Lower leg skin (tissue), 4 donors: Measurements from ENCODE around the gene TUFM. TPM values are rescaled to one million over a fixed set of nuclear protein-coding genes. Genes with fewer than 3 reads are reported as not detected.
"Not testable (repeated sequence)": the region's sequence is repeated elsewhere in the genome, so short reads cannot be mapped to it uniquely, and the experiment has no call there.

ENCODE experiments used
- DNase-seq, 2 donors: peaks; one replicate each; pipeline ENCODE4 v3.0.0-alpha.2; 2019; ENCODE audit warnings: low spot score in 2 of 2
- H3K4me3 ChIP-seq: fragments of 200-600 bp; sonication (generic); 2 replicates; pipeline ENCODE4 v1.5.1; 2017; ENCODE audit warnings: mild to moderate bottlenecking, low read depth; ENCODE audit not compliant: poor library complexity, severe bottlenecking
- CTCF ChIP-seq, 3 donors: fragments of 450-650 bp; IDR thresholded peaks; one replicate each; pipeline ENCODE4 v1.5.1; 2016; ENCODE audit warnings: antibody characterized with exemption in 3 of 3, mild to moderate bottlenecking in 3 of 3, moderate library complexity in 2 of 3
- POLR2A ChIP-seq, 2 donors: fragments of 450-650 bp; IDR thresholded peaks; one replicate each; pipeline ENCODE4 v1.6.1; 2016 to 2017; ENCODE audit warnings: antibody characterized with exemption in 2 of 2, mild to moderate bottlenecking in 1 of 2, moderate library complexity in 1 of 2
- WGBS, 2 donors: methylation state at CpG; one replicate each; pipeline ENCODE4 v1.1.5; 2018; 5-methylcytosine and 5-hydroxymethylcytosine counted together
- intact Hi-C: fragments of 100-400 bp; cut with DNase I; formaldehyde crosslinking; loops from one replicate; pipeline ENCODE4 v1.15.0; 2023; ENCODE audit warnings: low total_unique reads
- total RNA-seq, 4 donors: library from RNA; depleted of rRNA; stranded (reverse); fragments of >200 nt; gene quantifications; one replicate each; pipeline ENCODE4 v1.1.0, GENCODE V29; 2016

TUFM gene
- total RNA-seq, 4 donors from 2014 or later, result 103 to 121 (median 110) TPM

GRCh38 chr16:28869201-28869600 lies 23.1 kb upstream of the TUFM start:
- 92 to 94% methylated on average over 11 of the region's 11 CpGs for WGBS, 2 donors
- no peak for TF ChIP-seq CTCF (IDR thresholded peaks at IDR 0.05)
- no peak for TF ChIP-seq POLR2A (IDR thresholded peaks at IDR 0.05)
- DNase-seq, result no peak
- intact Hi-C loops, result no loop called here
- no peak overlapping the region for H3K4me3 ChIP-seq

- not testable (repeated sequence) for DNase-seq
- WGBS, 2 donors, result 92 to 93% methylated on average over 9 of the region's 9 CpGs
Observed at GRCh38 chr16:28867646-28868045, 21.5 kb upstream of the TUFM start.

GRCh38 chr16:28867241-28867640 lies 21.1 kb upstream of the TUFM start:
- TF ChIP-seq CTCF (IDR thresholded peaks at IDR 0.05), result no peak
- TF ChIP-seq POLR2A (IDR thresholded peaks at IDR 0.05), result no peak
- no peak for DNase-seq
- intact Hi-C loops, result no loop called here
- 87 to 89% methylated on average over 13 of the region's 13 CpGs for WGBS, 2 donors
- H3K4me3 ChIP-seq, result no peak overlapping the region

More at GRCh38 chr16:28867646-28868045, 21.5 kb upstream of the TUFM start:
- H3K4me3 ChIP-seq, intact Hi-C loops: not testable (repeated sequence)

GRCh38 chr16:28866454-28866804 lies 20.3 kb upstream of the TUFM start:
- H3K4me3 ChIP-seq, result no peak overlapping the region
- 84 to 90% methylated on average over 17 of the region's 17 CpGs for WGBS, 2 donors
- intact Hi-C loops, result no loop called here
- TF ChIP-seq CTCF (IDR thresholded peaks at IDR 0.05), result no peak
- TF ChIP-seq POLR2A (IDR thresholded peaks at IDR 0.05), result no peak
- DNase-seq, result no peak

- no peak for TF ChIP-seq POLR2A (IDR thresholded peaks at IDR 0.05)
- no peak for TF ChIP-seq CTCF (IDR thresholded peaks at IDR 0.05)
- WGBS, 2 donors, result 70 to 72% methylated on average over 25 to 32 of the region's 32 CpGs
- H3K4me3 ChIP-seq, result no peak overlapping the region
- no peak for DNase-seq
- intact Hi-C loops, result no loop called here
Observed at GRCh38 chr16:28865722-28866453, 19.7 kb upstream of the TUFM start.

- no peak for DNase-seq
- no peak for TF ChIP-seq CTCF (IDR thresholded peaks at IDR 0.05)
- TF ChIP-seq POLR2A (IDR thresholded peaks at IDR 0.05), result no peak
- 80 to 91% methylated on average over 12 of the region's 12 CpGs for WGBS, 2 donors
- H3K4me3 ChIP-seq, result no peak overlapping the region
- intact Hi-C loops, result no loop called here
Observed at GRCh38 chr16:28865001-28865688, 19.0 kb upstream of the TUFM start.
